Cardiac fibroblast (primary cell): ENCODE data around the gene ADARB2.
"Not testable (repeated sequence)": the region's sequence is repeated elsewhere in the genome, so short reads cannot be mapped to it uniquely, and the experiment has no call there.

ENCODE experiments used
- DNase-seq, 2 donors: peaks; one replicate each; pipeline versions ENCODE4 v3.0.0 to v3.0.0-alpha.2; 2010; ENCODE audit warnings: low read depth in 2 of 2
- H3K4me3 ChIP-seq, 2 donors: replicated peaks in 1 of 2; 1 replicate in 1 of 2; 2 replicates in 1 of 2; pipeline ENCODE4 v1.5.1; 2011; ENCODE audit warnings: low read depth in 2 of 2, low read length in 2 of 2, mild to moderate bottlenecking in 2 of 2, moderate library complexity in 1 of 2
- TF ChIP-seq, protein P1 (sequence below): IDR thresholded peaks from one replicate; pipeline ENCODE4 v1.5.1; 2011; ENCODE audit warnings: low read depth, mild to moderate bottlenecking, low read length, inconsistent platforms

Gene ADARB2

DNA sequence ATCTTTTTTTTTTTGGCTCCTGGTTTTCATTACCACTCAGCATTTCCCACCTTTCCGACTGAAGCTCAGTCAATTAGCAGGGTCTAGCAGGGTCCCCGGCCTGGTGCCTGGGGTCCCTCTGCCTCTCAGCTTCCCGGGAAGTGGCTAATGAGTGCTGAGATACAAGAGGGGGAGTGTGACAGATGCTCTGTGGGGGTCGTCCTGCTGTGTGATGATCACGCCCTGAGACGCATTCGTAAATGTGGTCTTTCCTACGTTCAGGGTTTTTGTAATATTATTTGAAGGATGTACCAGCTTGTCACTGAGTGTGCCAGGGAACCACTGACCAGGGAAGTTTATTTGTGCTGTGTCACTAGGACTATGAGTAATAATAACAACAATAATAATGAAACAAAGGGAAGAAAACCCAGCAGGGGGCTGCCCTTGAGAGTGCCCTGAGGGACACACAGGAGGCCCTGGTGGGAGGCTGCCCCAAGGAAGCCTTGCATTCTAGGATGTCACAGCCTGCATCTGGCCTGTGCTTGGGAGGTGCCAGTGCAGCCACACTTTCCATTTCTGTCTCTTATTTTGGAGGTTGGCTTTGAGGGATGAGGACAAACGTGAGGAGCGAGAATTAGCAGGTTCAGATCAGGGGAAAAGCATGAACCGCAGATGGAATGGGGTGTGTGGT lies 337.8 kb downstream of the ADARB2 start:
- TF ChIP-seq, protein P1, sequence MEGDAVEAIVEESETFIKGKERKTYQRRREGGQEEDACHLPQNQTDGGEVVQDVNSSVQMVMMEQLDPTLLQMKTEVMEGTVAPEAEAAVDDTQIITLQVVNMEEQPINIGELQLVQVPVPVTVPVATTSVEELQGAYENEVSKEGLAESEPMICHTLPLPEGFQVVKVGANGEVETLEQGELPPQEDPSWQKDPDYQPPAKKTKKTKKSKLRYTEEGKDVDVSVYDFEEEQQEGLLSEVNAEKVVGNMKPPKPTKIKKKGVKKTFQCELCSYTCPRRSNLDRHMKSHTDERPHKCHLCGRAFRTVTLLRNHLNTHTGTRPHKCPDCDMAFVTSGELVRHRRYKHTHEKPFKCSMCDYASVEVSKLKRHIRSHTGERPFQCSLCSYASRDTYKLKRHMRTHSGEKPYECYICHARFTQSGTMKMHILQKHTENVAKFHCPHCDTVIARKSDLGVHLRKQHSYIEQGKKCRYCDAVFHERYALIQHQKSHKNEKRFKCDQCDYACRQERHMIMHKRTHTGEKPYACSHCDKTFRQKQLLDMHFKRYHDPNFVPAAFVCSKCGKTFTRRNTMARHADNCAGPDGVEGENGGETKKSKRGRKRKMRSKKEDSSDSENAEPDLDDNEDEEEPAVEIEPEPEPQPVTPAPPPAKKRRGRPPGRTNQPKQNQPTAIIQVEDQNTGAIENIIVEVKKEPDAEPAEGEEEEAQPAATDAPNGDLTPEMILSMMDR = no peak
- H3K4me3 ChIP-seq = no peak overlapping the region
- DNase-seq = no peak

- DNase-seq = no peak
- H3K4me3 ChIP-seq = no peak overlapping the region
- TF ChIP-seq, protein P1 = no peak
Measured at GRCh38 chr10:1398626-1399410, 338.5 kb downstream of the ADARB2 start.

- not testable (repeated sequence) for H3K4me3 ChIP-seq, DNase-seq
Measured at GRCh38 chr10:1398116-1398515, 339.2 kb downstream of the ADARB2 start.

DNA sequence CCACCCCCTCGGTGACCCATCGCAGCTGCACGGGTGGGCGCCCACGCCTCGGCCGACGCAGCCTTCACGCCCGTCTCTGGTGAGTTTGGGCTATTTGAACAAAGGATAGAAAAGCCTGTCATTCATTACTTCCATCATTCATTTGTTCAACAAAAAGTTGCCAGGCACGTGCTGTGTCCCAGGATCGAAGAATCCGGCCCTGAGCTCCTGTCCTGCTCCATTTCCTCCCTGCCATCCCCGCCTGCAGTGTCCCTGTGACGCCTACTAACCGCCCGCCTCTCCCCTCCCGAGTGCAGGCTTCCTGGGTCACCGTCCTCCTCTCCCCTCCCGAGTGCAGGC lies 341.1 kb downstream of the ADARB2 start:
- TF ChIP-seq, protein P1 = no peak
- no peak overlapping the region for H3K4me3 ChIP-seq

DNA sequence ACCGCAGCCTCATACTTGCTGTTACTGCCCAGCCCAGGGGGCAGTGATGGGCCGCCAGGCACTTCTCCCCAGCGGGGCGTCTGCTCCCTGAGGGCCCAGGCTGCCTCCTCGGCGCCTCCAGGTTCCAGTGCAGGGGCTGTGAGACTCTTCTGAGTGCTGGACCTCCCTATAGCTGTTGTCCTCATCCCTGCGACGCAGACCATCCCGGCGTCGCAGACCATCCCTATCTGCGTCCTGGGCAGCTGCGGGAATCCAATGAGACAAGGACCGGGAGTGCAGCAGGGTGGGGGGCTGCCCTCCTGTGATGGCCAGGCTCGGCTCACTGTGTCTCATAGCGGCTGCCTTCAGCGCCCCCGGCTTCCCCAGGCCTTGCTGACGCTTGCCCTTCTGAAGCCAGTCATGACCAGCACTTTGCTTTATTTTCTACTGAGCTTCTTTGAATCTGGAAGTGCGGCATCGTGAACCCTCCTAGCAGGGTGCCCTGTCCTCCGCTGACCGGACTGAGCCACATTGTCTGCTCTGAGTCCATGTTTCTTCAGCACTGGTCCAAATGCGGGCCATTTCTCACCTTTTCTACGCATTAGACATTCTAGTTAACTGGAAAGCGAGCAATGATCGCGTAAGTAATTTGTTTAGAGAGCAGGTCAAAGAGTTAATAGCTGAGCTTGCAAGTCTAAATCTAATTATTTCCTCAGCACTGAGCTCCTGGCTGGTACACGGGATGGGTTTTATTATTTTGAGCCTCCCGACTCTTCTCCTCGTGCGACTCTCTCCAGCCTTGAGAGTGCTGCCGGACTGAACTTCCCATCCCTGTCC lies 341.6 kb downstream of the ADARB2 start:
- DNase-seq = no peak
- H3K4me3 ChIP-seq = no peak overlapping the region
- TF ChIP-seq, protein P1 = no peak

More for the DNA sequence above, 341.1 kb downstream of the ADARB2 start:
- no peak for DNase-seq

DNA sequence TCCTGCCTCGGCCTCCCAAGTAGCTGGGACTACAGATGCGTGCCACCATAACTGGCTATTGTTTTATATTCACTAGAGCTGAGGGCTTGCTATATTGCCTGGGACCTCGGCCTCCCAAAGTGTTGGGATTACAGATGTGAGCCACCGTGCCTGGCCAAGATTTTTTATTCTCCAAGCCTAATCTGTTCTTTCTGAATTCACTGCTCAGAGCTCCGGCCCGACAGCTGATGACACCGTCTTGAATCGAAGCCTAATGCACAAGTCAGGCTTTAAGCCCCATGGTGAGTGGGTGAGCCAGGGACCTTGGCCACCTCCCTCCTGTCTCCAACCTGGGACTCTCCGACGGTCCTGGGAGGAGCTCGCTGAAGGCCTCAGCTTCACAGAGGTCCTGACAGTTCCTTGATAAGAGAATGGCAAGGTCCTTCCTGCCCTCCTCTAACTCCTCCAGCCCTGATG lies 342.3 kb downstream of the ADARB2 start:
- TF ChIP-seq, protein P1 = no peak

More for the DNA sequence above, 342.3 kb downstream of the ADARB2 start:
- no peak overlapping the region for H3K4me3 ChIP-seq
- DNase-seq = no peak
